GM21529 (cell line): ENCODE results near the gene RIPOR1.

ENCODE experiments used
- ATAC-seq: cut with Tn5 transposase; IDR thresholded peaks from one replicate; pipeline ENCODE4 v1.9.1; 2021; ENCODE audit not compliant: unreplicated experiment

Gene RIPOR1

DNA sequence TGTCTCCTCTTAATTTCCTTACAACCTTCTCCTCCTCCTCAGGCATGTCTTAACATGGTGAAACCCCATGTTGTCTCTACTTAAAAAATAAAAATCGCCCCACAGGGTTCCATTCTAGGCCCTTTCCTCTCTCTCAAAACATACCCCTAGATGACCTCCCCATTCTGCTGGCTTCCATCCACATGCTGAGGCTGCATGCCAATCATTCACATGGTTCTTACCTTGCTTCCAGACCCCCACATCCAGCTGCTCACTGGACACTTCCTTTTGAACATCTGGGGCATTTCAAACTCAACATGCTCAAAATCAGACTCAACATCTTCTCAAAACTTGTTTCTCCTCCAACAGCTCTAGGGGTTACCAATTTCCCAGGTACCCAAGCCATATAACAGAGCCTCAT lies 21.3 kb downstream of the RIPOR1 start:
- no peak for ATAC-seq

DNA sequence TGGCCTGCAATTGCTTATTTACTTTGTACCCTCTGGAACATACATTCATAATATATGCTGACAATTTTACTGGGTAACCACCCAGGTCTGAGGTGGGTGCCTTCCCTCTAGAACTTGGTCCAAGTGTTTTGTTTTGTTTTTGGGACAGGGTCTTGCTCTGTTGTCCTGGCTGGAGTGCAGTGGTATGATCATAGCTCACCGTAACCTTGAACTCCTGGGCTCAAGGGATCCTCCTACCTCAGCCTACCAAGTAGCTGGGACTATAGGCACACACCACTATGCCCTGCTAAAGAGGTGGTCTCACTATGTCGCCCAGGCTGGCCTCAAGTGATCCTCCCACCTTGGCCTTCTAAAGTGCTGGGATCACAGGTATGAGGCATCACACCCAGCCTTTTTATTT lies 22.5 kb downstream of the RIPOR1 start:
- no peak for ATAC-seq

DNA sequence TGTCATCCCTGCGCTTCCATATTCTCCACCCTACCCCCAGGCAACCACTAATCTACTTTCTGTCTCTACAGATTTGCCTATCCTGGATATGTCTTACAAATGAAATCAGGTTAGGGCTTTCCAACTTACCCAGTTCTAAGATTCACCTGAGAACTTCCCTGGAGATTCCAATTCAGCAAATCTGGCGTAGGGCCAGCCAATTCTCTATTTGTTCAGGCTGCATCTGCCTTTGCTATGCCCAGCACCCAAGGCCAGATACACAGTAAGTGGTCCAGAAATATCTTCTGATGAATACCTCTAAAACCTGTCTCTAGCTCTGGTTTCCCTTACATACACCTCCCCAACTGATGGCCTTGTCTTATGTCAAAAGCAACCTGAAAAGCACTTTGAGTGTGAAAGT lies 23.3 kb downstream of the RIPOR1 start:
- no peak for ATAC-seq

DNA sequence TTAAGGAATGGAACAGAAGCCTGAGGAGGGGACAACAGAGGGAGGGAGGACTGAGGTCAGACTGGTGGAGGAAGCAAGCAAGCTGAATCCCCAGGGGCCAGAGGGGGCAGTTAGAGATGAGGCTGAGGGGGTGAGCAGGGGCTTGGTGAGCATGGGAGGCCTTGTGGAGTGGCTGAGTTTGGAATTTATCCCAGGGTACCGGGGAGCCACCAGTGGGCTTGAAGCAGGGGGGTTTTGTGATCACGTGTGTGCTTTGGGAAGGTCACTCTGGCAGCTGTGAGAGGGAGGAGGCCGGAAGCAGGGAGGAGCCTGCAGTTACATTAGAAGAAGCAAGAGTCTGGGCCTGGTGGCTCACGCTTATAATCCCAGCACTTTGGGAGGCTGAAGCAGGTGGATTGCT lies 23.8 kb downstream of the RIPOR1 start:
- ATAC-seq = no peak

DNA sequence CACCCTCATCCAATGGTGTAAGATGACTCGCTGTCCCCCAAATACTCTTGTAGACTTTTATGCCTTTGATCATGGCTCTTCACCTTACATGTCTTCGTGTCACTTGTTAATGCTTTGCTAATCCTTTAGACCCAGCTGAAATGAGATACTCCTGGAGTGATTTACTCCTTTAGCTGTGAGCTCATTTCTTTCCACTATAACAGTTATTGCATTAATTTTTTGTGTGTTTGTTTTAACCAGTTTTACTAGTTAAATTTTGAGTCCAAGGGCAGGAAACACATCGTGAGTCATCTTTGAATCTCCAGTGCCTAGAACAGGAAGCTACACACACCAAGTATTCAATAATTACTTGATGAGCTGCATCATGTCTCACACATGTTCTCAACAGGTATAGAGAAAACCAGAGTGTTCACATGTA lies 27.2 kb downstream of the RIPOR1 start:
- no peak for ATAC-seq

DNA sequence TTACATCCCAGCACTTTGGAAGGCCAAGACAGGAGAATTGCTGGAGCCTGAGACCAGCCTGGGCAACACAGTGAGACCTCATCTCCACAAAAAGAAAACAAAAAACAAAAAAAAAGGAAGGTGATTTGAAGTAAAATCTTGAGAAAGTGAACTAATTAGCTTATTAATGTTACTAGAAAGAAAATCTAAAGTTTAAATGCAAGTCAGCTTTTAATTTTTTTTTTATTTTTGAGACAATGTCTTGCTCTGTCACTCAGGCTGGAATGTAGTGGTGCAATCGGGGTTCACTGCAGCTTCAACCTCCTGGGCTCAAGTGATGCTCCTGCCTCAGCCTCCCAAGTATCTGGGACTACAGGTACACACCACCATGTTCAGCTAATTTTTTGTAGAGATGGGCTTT lies 30.2 kb downstream of the RIPOR1 start:
- no peak for ATAC-seq

DNA sequence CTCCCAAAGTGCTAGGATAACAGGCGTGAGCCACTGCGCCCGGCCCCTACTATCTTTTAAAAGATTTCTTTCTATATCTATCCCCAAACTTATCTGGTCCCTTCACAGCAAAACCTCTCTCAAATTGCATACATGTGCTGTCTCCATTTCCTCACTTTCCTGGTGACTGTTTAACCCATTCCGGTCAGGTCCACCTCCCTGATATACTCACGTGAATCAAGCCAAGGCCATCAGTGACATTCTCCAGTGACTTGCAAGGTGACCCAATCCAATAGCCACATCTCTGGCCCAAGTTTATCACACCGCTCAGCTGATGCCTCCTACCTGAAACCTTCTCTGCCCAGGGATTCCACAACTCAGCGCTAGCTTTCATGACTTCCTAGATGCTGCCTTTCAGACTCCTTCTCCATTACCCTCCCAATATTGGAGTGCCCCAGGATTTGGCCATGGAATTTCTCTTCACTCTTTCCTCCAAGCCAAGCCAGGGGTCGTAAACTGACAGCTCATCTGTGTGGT lies 32.3 kb downstream of the RIPOR1 start:
- no peak for ATAC-seq

DNA sequence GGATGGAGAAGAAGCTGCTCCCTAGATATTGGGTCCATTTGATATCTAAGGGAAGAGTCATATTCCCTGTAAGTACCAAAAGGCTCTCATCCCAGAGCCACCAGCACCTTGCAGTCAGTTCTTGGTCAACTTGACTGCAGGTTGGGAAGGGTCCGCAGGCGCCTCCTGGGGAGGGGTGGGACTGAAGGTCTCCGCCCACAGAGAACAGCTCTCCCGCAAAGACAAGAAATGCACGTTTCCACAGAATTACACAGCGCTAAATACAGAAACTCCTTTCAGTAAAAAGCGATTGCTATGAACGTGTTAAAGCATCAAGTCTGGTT lies 32.8 kb downstream of the RIPOR1 start:
- no peak for ATAC-seq

DNA sequence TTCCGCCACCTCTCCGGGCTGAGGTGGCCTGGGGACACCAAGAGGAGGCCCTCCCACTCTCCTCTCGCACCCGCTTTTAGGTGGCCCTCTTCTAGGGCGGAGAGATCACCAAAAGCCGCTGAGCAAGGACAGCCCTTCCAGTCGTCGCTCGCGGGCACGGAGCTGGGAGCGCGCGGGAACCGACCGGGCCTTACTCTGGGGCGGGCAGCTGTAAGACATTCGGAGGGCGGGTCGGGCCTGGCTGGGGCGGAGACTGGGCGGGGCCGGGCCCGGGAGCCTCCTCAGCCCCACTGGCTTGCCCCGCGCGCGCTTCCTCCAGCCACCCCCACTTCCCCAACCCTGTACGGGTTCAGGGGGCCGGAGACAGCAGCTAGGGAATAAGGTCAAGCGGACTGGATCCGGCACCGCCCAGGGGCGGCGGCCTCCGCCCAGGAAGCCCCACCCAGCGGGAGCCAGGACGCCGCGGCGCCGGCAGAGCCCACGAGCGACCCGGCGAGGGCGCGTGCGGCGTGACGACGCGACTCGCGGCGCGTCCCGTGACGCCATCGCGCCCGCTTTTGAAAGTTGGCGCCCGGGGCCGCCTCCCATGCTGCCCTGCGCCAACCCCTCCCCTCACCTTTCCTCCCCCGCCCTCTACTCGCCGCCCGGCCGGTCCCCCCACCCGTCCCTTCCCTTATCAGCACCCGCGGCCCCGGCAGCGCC lies 33.3 kb downstream of the RIPOR1 start:
- peak; percentile 79 for ATAC-seq

DNA sequence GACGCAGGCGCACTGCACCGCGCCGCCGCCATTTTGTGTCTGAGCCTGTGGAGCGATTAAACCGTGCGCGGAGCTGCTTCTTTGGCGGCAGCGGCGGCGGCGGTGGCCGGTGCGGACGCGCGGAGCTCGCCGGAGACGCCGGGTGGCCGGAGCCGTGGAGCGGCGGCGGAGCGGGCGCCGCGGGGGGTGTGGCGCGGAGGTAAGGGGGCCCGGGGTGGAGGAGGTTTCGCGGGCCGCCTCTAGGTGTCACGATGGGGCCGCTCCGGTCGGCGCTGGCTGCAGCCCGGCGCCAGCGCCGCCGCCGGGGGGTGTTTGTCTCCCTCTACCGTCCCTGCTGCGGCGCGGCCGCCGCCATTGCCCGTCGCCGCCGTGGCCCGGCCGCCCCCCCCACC lies 33.9 kb downstream of the RIPOR1 start, which contains the start of gene CTCF:
Gene CTCF, plus strand, starts transcription at position 1 of the 392 bp plus-strand sequence. CDS start 48,307 bp downstream, outside the sequence.
- ATAC-seq = peak; percentile 43

DNA sequence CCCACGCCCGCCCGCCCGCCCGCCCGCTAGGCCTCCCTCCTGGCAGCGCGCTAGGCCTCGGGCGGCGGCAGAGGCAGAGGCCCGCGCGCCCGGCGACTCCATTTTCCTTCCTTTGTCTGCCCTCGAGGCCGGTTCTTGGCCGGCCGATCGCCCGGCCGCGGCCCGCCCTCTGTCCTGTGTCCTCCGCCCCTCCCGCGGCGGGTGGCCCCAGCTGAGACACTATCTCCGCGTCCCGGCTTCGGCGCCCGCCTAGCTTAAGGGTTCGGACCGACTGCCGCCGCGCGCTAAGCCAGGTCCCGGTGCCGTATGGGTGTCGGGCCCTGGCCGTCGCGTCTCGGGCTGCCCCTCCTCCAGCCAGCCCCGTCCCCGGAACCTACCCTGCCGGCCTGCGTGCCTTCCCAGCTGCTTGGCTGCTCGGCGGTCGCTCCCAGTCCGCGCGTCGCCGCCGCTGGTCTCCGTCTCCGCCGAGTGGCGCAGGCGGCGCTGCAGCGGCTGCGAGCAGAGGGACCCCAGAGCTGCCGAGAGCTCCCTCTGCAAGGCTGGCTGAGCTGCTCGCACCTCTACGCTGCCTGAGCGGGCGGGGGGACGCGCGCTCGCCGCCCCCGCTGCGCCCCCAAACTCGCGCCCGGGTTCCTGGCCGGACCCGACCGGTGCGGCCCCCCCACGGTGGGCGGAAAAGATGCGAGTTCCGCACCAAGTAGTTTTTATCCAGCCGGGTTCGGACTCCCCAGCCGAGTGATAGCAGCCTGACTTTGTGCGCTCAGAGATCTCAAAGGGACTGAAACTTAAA lies 34.5 kb downstream of the RIPOR1 start:
- peak; percentile 9 for ATAC-seq

DNA sequence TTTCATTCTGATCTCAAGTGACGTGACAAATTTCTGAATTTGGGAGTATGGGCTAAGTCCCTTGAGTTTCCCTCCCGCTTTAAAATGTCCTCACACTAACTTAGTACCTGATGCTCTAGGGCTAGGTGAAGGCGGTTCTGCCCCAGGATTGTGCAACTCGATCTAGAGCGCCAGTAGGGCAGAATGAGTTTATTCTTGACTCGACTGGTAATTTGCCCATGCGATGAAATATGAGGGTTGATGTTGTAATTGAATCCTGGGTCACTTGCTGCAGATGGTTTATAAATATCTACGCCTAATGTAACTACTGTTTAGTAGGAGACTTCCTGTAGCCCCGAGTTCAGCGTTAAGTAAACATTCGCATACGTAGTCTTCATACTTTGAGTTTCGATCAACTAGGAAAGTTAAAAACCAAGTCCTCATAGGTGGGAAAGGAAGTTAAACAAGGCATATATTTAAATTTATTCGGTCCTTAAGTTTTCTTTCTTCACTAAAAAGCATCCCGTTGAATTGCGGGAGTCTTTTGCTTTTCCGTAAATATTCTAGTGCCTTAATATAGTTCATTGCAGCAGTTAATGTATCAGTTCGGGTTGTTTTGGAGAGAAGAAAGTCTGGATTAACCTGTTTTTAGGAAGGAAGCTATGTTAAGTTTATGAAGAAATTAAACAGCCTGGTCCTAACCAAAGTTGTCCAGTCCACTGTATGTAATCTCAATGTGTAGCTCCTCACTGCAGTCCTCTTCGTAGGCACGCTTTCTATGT lies 35.3 kb downstream of the RIPOR1 start:
- no peak for ATAC-seq

DNA sequence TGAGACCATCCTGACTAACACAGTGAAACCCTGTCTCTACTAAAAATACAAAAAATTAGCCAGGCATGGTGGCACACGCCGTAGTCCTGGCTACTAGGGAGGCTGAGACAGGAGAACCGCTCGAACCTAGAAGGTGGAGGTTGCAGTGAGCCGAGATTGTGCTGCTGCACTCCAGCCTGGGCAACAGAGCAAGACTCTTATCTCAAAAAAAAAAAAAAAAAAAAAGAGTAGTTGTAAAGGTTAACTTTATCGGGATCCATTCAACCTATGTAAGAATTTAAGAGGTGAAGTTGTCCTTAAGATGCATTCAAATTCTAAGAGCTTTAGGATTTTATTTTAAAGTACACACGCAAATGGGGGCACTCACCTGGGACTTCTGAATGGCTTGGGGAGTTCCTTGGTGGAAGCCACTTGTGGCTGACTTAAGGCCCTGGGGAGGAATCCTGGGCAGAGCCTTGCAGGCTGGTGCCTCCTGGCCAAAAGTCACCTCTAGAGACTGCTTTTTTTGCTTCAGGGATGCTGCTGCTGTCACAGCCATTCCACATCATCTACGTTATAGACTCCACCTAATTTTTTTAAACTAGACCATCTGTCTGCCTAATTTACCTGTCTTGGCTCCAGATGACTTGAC lies 37.0 kb downstream of the RIPOR1 start:
- no peak for ATAC-seq

DNA sequence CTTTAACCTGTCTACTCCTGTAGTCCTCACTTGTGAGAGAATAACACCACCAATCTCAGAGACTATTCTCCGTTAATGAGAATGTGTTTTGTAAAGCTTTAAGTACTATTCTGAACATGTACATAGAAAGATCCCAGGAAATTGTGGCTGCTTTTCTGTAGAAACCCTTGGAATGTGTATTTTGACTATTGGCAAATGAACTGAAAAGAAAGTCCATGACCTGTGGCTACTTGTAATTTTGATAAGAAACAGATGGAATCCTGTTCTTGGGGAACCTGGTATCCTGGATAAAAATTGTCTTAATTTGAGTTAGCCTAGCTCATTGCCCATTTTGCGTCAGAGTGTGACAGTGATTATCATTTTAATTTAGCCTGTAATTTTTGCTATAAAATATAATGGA lies 42.8 kb downstream of the RIPOR1 start:
- no peak for ATAC-seq

DNA sequence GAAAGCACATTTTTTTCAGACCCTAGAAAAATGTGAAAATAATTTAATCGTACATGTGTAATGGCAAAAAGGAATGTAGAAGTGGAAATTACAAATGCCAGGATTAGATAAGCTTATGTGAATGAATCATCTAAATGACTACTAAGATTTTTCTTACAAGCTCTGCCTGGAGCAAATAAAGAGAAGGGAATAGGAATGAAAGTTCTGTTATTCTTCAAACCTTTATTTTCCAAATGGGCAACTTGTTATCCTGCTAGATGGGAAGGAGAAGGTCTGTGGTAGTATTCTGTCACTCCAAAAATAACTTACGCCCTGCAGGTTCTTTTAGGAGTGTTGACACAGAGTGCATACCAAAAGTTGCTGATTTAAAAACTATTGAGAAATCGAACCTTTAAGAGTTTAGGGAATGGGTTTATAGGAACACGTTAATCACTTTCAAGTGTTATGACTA lies 43.4 kb downstream of the RIPOR1 start:
- ATAC-seq = no peak

DNA sequence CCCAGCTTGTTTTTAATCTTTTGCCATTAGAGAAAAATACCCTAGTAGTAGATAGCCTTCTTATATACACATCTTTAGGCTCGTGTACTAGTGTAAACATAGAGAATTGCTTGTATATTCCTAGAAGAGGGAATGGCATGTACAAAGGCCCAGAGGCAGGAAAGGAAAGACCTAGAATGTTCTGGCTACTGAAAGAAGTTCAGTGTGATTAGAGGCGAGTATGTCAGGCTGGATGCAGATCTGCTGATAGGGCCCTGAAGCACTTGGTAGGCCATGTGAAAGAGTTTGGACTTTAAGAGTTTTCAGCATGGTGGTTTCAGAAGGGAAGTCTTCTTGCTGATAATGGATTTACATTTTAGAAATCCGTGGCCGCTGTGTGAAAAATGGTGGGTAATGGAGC lies 51.1 kb downstream of the RIPOR1 start:
- ATAC-seq = no peak

DNA sequence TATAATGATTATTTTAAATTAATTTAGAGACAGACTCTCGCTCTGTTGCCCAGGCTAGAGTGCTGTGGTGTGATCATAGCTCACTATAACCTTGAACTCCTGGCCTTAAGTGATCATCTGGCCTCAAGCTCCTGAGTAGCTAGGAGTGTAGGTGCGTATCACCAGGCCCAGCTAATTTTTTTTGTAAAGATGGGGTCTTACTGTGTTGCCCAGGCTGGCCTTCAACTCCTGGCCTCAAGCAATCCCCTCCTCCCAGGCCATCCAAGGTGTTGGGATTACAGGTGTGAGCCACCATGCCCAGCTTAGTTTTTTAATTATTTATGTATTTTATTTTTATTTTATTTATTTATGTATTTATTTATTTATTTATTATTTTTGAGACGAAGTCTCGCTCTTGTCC lies 51.6 kb downstream of the RIPOR1 start:
- ATAC-seq = no peak

DNA sequence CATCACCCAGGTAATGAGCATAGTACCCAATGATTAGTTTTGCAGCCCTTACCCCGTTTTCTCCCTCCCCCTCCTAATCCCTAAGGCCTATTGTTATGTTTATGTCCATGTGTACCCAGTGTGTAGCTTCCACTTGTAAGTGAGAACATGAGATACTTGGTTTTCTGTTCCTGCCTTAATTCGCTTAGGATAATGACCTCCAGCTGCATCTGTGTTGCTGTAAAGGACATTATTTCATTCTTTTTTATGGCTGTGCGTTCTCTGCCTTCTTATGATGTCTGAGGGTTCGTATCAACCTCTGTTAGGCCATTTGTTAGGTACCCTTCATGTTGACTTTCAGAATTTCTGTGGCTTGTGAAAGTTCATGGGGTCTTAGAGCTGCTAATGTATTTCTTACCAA lies 64.7 kb downstream of the RIPOR1 start:
- no peak for ATAC-seq

DNA sequence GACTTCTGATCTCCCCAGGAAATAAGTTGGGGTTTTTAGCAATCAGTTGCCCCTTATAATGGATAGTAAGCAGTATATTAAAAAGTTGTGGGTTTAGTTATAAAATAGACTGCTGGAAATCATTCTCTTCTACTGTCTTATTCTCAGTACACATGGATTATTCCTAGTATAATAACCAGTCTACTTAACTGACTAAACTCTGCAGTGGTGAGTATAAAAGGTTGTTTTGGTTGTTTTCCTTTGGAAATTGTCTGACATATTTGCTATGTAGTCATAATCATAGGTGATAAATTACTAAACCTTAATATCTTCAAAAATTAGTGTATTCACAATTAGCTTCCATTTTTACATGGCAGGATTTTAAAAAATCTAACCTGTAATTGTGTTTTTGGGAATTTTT lies 65.1 kb downstream of the RIPOR1 start:
- ATAC-seq = no peak

DNA sequence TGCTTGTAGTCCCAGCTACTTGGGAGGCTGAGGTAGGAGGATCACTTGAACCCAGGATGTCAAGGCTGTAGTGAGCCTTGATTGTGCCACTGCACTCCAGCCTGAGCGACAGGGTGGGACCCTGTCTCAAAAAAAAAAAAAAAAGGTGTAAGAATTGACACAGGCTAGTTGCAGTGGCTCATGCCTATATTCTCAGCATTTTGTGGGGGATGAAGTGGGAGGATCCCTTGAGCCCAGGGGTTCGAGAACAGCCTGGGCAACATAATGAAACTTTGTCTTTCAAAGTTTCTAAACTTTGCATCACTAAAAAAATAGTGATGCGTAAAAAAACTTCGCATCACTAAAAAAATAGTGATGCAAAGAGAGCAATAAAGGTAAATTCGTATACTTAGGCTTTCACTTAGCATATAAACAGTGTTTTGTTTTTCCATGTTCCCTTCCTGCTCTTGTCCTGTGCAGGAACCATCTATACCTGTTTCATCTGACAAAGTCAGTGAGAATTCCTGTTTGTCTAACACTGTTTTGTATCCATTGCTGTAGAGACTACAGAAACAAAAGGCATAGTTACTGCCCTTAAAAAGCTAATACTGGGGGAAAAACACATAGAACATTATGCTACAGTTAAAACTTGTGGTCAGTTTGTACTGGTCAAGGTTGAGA lies 65.8 kb downstream of the RIPOR1 start:
- ATAC-seq = no peak

DNA sequence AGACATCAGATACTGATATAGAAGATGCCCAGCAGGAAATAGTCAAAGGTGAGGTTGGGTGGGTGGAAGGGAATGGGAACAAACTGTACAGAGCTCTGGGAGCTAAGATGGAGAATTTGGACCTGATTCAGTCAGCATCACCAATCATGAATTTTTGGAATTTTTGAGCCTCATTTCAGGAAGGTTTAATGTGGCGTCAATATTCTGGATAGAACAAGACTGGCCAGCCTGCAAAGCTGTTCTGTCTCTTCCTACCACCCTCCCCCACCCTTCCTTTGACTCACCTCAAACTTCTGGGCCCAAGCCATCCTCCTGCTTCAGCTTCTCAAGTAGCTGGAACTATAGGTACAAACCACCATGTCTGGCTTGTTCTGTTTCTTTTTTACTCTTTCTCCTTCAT lies 66.3 kb downstream of the RIPOR1 start:
- ATAC-seq = no peak
